ENCODE data around the gene MID2.

Gene MID2

GRCh38 chrX:107971636-107972035 is 146.0 kb downstream of the MID2 start:
- no peak for TF ChIP-seq CTCF (IDR thresholded peaks at IDR 0.05)
- peaks cover 4% of the 10 kb centered on the region for H3K27me3 Mint-ChIP-seq (ENCODE audit: low read depth, poor library complexity)
- no peaks in the 10 kb centered on the region for H3K4me1 Mint-ChIP-seq
- no peaks in the 10 kb centered on the region for H3K36me3 Mint-ChIP-seq (ENCODE audit: low read depth)
- H3K4me3 Mint-ChIP-seq = no peak overlapping the region
- no peak for DNase-seq
- H3K27ac Mint-ChIP-seq = no peak overlapping the region
- peaks cover 20% of the 10 kb centered on the region for H3K9me3 Mint-ChIP-seq
